NCI-H82 (cell line): ENCODE data around the gene AFAP1.

Experiments used
- DNase-seq: peaks from one replicate; lab custom pipeline; 2025; lab: John Stamatoyannopoulos, UW

The AFAP1 gene

DNA sequence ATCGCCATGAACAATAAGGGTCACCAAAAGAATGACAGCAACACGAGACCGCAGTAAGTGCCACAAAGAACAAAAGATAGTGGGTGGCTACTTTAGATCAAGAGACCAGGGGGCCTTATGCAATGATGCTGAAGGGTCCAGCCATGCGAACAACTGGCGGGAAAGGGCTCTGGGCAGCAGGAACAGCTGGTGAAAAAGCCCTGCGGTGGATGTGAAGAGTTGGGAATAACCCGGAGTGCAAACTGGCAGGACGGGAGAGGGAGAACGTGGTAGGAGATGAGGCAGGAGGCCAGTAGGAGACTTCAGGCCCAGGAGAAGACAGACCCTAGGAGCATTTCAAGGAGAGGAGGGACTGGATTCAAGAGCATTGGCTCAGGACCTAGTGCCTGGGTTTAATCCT is 120.2 kb downstream of the AFAP1 start:
- DNase-seq: no peak

DNA sequence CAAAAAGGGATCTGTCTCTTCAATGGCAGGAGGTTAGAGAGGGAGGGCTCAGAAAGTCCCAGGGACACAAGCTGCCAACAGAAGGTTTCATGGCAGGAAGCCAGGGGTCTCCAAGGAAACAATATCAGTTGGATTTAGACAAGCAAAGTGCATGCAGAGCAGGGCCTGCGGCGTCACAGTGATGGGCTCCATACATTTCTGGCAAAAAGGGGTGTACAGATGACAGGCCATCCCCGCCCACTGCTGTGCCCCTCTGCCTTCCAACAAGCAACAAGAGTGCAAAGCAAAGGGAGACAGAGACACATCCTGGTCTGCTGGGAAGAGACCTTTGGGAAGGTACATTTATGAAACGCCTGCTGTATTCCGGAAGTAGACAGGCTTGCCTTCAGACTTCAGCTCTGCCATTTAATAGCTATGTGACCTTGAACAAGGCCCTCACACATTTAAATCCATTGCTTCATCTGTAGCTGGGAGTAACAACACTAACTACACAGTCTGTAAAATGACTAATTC is 121.2 kb downstream of the AFAP1 start:
- DNase-seq: peak; percentile 82

DNA sequence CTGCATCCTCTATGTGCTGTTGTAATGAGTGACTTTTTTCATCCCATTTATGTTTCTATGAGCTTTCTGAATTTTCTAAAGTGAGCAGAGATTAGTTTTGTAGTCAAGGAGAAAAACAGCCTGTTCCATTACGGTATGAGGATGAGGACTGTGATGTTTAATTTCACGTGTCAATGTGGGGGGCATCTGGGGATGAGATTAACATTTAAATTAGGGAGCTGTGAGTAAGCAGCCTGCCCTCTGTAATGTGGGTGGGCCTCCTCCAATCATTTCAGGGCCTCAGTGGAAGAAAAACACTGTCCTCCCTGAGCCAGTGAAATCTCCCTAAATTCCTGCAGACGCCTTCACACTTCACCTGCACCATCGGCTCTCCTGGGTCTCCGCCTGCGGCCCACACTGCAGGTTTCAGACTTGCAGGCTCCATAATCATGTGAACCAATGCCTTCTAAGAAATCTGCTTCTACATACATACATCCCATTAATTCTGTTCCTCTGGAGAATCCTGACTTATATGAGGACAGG is 121.7 kb downstream of the AFAP1 start:
- DNase-seq: peak; percentile 42

DNA sequence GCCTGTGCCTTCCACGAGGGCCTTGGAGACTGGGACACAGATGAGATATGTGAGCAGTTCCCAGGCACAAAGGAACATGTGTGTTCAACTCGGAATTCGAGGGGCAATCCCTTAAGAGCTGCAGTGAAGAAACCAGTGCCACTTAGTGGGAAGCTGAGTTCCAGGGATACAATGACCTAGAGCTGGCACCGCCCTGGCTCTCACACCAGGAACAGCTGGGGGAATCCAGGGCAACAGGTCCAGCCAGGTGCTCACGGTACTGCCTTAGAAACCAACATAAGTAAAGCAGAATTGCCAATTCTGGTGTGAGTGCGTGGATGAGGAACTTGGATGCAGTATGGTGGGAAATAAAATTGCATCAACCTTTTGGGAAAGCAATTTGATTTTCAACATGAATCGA is 122.9 kb downstream of the AFAP1 start:
- DNase-seq: no peak

DNA sequence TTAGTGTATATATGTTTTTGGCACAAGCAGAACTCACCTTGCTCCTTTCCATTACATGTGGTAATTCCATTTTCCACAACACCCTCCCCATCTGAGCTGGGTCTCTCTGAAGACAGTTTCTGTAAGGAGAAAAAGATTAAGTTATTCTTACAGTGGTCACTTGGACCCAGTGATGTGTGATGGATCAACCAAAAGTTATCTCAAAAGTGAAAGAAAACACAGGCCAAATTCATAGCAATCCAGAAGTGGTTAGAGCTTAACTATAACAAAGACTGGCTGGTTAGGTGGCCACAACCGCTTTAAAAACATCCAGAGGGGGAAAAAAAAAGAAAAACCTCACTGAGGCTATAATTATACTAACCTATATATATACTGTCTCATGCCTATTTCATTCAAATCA is 123.7 kb downstream of the AFAP1 start:
- DNase-seq: no peak

DNA sequence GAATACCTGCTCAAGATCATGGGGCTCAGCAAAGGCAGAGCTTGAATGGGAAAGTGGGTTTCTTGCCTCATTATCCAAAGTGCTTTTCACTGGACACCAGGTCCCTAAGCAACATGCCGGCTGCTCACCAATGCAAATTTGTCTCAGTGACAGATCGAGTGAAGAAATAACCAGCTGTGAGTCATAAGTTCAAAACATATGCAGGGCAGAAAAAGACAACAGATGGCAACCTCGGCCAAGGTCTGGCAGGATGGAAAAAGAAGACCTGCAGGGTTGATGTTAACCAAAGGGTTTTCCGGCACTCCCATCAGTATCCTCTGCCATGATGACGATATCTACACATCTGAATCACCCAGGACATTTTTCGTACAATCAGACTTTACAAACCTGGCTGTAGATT is 124.1 kb downstream of the AFAP1 start:
- DNase-seq: peak; percentile 6

DNA sequence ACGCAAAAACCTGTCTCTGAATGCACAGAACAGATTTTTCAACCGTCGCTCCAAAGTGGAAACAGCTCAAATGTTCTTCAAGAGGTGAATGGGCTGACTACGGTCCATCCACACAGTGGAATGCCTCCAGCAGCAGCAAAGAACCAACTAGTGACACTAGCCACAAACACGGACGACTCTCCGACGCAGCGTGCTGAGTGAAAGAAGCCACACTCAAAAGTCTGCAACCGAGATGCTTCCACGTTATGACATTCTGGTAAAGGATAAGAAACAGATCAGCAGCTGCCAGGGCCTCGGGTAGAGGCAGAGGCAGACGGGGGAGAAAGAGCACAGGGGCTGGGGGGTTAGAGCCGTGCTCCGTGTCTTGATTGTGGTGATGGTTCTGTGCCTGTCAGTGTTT is 125.2 kb downstream of the AFAP1 start:
- no peak for DNase-seq

DNA sequence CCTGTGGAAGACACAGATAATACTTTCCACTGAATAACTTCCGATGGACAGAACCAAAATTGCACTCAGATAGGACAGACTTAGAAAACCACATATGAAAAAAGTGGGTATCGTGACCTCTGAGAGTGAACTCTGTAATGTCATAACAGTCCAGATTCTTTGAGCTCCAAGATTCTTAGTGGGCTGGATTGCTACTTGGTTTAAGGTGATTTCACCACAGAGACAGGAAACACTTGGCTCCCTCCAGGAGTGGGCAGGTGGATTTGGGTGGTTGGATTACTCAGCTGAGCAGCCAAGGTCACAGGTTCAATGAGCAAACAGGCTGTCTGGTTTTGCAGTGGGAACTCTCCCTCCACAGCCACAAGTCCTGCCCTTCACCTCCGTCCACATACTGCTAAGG is 126.0 kb downstream of the AFAP1 start:
- DNase-seq: no peak

DNA sequence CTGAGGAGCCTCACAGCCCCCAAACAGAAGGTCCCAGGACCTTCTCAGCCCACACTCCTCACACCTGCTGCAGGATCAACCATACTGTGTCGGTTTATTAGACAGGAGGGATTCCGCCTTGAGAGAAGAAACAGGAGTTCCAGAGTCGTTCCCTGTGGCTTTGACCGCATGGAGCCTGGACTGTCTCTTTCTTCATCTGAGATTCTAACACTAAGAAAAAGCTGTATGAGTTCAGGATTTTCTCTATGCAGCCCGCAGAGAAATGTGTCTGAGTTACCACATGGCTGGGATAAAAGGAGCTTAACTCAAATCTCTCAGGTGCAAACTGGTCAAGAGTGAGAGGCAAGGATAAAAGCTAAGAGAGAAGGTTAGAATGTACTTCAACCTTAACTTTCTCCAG is 126.7 kb downstream of the AFAP1 start:
- DNase-seq: peak; percentile 13

DNA sequence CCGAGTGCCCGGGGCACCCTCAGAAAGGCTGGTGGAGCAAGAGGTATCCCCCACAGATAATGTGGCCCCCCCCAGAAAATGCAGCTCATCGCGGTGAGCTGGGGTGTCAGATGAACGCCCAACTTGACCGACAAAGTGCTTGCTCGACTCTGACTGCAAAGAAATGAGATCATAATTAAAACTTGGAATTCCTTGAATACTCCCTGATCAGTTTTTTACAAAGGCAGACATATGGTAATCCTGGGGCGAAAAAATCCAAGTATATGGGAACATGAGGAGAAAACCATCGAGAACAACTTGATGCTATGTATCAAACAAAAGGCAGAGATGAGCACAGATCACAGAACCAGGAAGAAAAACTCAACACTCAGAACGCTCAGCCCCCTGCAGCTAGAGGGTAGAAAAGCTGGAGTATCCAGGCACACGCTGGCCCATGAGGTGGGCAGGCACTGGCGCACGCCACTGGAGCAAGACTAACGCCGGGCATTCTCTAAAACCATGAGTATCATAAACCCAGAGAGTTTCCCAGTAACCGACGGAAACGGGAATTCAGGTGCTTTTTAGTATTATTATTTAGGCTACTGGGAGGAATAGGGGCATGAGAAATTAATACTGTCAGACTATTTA is 127.3 kb downstream of the AFAP1 start:
- DNase-seq: no peak

DNA sequence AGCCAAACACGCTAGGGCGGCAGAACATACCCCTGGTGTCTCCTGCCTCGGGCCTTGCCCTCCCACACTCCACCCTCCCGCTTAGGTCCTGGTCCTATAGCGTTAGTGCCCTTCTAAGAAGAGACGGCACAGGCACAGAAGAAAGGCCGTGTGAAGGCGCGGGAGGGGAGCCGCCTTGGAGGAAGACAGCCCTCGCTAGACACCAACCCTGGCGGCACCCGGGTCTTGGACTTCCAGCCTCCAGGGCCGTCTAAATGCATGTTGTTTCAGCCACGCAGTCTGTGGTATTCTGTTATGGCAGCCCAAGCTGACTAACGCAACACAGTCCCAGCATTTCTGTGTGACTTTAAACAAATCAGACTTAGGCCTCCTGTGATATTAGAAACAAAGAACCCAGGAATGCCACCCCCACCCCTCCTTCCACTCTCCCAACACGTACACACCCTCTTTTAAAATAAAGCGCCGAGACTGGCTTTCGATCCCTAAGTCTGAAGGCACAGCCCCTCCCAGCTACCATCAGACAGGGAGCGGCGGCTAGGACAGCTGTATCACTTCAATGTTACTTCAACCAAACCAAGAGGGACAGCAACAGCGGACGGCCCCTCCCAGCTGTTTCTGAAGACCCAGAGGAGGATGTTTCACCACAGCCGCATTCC is 128.0 kb downstream of the AFAP1 start:
- DNase-seq: no peak

DNA sequence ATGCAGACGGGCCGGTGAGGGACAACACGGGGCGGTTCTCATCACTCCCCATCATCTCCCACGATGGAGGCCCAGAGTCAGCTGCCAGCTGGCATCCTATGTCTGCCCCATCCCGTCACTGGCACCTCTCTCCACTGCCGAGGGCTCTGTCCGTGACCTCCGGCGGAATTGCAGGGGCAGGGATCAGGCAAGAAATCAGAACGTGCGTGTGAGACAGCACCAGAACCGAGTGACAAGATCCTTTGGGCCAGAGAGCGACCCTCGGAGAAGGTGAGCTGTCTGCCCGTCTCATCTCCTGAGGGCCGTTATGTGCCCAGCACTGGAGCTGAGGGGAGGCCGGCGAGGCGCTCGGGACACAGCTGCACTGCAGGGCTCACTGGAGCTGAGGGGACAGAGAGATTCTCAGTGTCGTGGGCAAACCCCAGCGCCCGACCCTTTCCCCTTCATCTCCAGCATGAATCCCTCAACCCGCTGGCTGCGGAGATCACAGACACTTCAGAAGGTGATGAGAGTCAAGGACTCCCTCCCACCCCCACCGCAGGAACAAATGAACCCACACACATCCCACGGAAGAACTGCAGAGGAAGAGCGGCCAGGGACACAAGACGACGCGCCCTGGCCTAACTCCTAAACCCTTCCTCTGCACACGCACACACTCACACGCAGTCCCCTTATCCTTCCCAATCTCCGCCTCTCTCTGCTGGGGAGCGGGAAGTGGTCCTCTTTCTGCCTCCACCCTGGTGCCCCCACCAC is 128.7 kb downstream of the AFAP1 start:
- no peak for DNase-seq

DNA sequence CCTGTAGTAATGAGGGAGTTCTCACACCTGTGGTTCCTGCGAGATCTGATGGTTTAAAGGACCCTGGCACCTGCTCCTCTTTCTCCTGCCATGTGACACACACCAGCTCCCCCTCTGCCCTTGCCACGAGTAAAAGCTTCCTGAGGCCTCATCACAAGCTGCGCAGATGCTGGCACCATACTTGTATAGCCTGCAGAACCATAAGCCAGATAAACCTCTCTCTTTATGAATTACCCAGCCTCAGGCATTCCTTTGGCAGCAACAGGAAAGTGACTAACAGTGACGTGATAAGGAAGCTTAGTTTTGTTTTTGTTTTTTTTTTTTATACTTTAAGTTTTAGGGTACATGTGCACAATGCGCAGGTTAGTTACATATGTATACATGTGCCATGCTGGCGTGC is 130.9 kb downstream of the AFAP1 start:
- DNase-seq: no peak

DNA sequence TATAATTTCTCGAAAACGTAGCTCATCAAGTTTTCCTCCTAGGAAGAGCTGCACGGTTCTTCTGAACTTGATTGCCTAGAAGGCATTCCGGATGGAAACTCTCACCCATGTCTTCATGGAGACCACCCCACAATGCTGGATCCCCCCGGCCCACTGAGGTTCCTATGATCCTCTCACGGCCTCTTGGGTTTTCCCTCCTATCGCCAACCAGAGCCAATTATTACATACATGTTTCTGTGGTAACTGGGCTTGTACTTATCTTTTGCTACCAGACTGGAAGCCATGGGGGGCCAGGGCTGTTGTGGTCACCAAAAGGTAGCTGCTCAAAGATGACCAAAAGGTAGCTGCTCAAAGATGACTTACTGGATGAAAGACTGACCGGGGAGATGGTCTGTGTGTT is 131.5 kb downstream of the AFAP1 start:
- DNase-seq: no peak

DNA sequence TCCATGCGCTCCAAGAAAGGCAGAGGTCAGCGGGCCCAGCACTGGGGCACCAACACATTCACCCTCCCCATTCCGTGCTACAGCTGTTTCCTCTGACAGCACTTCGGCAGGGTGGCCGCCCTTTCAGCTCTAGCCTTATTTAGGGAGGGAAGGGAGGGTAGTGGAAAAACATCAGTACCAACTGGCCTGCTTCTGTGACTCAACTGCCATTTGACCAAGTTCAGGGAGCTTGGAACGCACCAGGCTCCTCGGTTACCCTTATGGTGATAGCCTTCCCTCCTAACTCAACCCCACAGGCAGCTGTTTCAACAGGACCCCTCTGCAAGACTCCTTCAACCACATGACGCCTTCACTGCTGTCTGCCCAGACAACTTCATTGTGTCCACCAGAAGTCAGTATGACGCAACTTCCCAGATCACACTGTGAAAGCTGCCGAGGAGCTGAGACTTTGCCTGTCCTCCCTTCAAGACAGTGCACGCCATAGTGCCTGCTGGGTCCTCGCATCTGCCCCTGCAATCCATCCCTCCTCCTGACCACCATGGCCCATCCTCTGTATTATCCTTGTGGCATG is 132.2 kb downstream of the AFAP1 start:
- no peak for DNase-seq

DNA sequence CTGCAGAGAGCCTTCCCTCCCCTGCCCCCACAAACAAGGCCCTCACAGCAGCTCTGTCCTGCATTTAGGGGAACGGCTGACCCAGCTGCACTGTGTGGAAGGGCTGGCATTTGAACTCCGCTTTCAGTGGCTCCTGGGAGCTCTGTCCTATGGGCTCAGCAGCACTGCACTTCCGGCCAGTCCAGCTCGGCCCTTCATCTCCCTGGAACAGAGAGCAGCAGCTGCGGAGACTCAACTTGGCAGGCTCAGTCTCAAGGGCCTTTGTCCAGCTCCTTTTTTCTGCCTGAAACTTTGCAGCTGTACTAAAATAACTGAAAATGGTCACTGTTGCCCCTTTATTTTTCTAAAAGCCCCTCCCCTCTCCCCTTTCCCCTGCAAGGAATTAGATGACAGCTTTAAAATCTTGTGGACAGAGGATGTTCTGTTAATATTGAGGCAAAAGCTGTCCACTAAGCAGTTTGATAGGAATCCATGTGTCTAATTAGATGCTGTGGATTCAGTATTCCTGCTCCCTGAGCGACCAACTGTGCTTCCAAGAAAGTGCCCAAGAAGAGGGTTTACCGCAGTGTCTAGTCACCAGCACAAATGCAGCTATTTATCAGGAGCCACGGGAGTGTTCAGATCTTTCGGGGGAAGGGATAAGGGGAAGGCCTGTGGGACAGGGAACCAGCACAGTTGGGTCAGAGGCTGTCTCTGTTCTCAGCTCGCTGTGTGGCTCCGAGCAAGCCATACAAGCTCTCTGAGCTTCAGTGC is 133.1 kb downstream of the AFAP1 start:
- no peak for DNase-seq

DNA sequence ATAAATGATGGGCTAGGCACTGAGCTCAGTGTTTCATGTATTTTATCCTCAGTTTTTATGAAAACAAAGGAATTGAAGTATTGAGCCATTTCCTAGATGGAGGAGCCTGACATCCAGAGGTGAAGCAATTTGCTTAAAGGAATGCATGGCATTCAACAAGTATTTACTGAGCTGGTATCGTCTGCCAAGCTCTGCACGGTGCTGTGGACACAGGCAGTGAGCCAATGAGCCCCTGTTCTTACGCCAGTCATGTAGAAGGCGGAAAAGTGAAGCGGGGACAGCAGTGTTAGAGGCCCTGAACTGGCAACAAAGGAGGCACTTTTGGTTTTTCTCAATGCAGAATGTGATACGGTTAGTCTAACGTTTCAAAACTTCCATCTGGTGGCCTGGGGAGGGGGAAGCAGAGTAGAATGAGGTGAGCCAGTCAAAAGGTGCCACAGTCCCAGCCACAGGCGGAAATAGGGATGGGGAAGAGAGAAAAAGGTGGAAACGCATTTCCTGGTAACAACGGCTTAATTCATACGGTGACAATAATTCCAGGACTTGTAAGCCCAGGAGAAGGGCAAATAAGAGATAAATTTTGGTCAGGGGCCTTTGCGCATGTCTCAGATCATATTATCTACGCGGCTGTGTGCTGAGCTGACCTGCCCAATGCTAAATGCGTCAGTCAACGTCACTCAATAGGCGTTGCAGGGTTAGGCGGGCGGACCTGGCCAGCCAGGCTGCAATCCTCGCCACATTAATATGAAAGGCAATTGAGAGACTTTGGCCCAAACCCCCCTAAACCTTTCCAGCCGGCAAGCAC is 133.9 kb downstream of the AFAP1 start:
- no peak for DNase-seq

DNA sequence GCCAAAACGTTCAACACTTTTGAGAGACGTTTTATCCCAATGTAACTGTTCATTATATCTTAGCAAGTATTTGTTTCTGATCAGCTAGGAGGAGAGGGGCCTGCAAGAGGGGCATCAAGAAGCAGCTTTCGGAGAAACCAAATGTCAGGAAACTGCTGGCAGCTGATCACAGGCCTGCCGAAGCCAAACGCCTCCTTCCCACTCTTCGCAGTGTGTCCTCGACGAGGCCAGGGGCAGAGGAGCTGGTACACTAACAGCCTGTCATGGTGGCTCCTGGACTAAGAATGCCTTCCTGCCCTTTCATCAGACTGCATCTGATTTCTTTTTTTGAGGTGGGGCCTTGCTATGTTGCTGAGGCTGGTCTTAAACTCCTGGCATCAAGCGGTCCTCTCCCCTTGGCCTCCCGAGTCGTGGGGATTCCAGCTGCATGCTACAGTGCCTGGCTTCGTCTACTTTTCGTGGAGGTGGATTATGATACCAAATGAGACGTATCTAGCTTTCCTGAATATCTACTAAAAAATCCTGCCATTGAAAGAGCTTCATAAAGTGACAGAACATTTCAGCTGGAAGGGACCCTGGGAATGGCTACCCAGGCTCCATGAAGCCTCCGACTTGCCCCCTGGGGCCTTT is 134.8 kb downstream of the AFAP1 start:
- DNase-seq: no peak

DNA sequence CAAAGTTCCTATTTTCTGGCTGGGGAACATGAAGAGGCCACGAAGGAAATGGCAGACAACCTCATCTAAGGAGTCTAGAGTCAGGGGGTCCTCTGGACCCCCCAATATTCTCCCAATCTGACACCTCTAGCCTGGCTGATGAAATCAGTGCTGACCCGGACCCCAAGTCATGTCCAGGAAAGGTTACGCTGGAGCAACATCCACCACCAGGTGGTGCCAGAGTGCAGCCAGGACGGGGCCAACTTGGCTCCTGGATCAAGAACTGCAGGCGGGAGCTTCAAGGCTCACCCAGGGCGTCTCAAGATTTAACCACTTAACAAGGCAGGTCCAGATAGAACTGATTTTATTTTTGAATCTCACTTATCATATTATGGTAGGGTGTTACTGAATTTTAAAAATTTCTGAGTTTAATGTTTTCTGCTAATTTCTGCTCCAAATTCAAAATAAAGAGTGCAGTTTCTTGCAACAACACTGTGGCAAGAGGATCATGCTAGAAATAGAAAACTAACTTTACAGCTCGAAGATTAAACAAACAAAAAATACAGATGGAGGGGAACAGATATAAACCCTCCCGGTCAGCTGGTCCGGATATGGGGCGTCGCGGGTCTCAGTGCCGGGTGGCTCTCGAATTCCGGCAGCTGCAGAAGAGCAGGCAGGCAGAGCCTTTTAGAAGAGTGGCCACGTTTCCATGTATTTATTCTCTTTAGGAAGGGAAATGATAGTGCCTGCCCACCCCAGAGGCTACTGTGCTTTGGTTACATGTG is 135.5 kb downstream of the AFAP1 start:
- DNase-seq: peak; percentile 77

DNA sequence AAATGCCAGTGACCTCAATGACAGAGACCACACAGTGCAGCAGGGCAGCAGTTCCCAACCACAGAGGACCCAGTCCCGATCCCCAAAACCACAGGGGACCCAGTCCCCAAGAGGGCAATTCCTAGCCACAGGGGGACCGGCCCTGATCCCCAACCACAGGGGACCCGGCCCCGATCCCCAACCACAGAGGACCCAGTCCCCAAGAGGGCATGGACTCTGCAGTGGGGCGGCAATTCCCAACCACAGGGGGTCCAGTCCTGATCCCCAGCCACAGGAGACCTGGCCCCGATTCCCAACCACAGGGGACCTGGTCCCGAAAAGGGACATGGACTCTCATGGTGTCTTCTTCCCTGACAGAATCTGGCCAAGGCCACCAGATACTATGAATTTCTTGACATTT is 136.3 kb downstream of the AFAP1 start:
- no peak for DNase-seq
